T-helper 1 cell treated with Interleukin-12 subunit alpha and Interleukin-12 subunit beta and Interleukin-4 antibody, amounts not matched to agents 30 μg/mL and 1 μg/mL, for 36 hours (primary cell): ENCODE results near the gene RAP1GAP2.
A peak's percentile ranks its signal among the peaks of the same experiment; 100 is the strongest.

Experiments
- H3K27ac Mint-ChIP-seq: one replicate; pipeline ENCODE4 v1.8.0; 2021; ENCODE audit warnings: mild to moderate bottlenecking, mixed read lengths
- H3K27me3 Mint-ChIP-seq: one replicate; pipeline ENCODE4 v1.8.0; 2021; ENCODE audit warnings: low read depth, mixed read lengths
- H3K36me3 Mint-ChIP-seq: one replicate; pipeline ENCODE4 v1.8.0; 2021; ENCODE audit warnings: low read depth, mixed read lengths
- H3K4me1 Mint-ChIP-seq: one replicate; pipeline ENCODE4 v1.8.0; 2021; ENCODE audit warnings: low read depth, mixed read lengths
- H3K4me3 Mint-ChIP-seq: one replicate; pipeline ENCODE4 v1.8.0; 2021; ENCODE audit warnings: mild to moderate bottlenecking, moderate library complexity, mixed read lengths
- H3K9me3 Mint-ChIP-seq: one replicate; pipeline ENCODE4 v1.8.0; 2021; ENCODE audit warnings: mixed read lengths

The RAP1GAP2 gene

GRCh38 chr17:2844416-2844815 lies 48.2 kb downstream of the RAP1GAP2 start:
- Mint-ChIP-seq H3K27me3 (peaks cover 10% of the 10 kb centered on the region), H3K27ac (no peak overlapping the region), H3K4me1 (peaks cover 11% of the 10 kb centered on the region), H3K36me3 (no peaks in the 10 kb centered on the region), H3K4me3 (no peak overlapping the region), H3K9me3 (no peaks in the 10 kb centered on the region)

DNA sequence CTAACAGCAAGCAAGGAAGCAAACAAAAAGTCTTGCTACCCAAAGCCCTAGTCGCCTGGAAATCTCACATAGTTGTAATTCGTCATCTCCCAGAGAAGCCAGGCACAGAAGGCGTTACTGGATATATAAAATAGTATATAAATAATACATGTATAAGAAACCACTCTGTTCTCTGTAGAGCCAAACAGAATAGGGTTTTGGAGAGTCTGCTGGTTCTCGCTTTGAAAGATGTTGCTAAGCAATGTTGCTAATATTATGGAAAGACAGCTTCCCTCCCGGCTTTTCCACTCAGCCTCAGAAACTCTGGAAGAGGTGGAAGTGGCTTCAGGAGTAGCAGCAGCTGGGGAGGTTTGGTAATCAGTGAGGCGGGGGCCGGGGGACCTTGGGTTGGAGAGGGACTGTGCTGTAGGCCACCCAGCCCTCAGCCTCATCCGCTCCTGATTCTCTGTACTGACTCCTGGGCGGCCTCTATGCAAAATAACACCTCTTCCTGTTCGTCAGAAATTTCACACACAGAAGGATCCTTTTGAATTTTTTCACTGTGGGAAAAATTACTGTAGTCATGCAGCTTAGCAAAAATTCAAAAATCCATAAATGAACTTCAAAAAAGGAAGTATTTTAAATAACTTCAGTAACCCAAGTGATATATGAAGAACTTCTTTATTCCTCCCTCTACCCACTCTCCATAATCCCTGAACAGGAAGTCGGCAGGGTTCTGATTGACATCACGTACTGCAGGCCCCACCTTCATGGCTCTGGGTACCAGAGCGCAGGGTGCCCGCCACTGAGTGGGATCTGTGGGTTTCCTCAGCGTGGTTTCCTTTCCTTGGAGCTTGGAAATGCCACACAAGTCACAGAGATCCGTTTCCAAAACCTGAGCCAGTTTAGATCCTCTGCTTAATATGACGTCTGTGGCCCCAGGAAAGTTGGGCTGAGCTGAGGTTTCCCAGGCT lies 51.4 kb downstream of the RAP1GAP2 start:
- Mint-ChIP-seq H3K27ac (no peak overlapping the region), H3K27me3 (peaks cover 29% of the 10 kb centered on the region), H3K4me1 (peaks cover 11% of the 10 kb centered on the region), H3K9me3 (no peaks in the 10 kb centered on the region), H3K36me3 (no peaks in the 10 kb centered on the region), H3K4me3 (no peak overlapping the region)

DNA sequence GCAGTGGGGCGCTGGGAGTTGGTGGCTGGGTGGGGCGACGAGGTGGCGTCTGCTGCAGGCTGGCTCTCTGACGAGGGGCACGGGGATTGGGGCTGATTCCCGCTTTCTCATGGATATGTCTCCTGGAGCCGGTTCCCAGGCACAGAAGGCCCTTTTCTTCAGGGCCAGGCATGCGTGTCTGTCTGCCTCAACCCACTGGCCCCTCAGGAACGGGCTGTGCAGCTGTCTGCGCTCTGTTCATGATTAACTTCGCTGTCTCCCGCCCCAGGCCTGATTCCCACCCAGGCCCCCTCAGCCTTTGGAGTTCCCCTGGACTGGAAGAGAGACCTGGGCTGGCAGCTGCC lies 53.1 kb downstream of the RAP1GAP2 start:
- no peak overlapping the region for H3K4me3 Mint-ChIP-seq
- peaks cover 31% of the 10 kb centered on the region for H3K27me3 Mint-ChIP-seq
- no peaks in the 10 kb centered on the region for H3K36me3 Mint-ChIP-seq
- H3K27ac Mint-ChIP-seq = no peak overlapping the region
- no peaks in the 10 kb centered on the region for H3K9me3 Mint-ChIP-seq
- peaks cover 11% of the 10 kb centered on the region for H3K4me1 Mint-ChIP-seq

DNA sequence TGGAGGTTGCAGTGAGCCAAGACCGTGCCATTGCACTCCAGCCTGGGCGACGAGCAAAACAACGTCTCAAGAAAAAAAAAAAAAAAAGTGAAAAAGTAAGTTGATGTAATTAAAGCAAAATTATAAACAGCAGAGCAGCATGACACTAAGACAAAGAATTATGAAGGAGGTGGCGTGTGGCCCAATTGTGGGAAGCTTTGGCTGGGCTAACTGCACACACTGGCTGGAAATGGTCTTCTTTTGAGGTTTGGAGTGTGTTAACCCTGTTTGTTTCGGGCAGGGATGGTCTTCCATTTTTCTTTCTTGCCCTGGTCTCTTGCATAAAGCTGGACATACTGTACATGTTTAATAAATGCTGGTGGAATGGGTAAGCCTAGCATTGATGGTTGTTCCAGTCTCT lies 54.8 kb downstream of the RAP1GAP2 start:
- Mint-ChIP-seq H3K4me3 (no peak overlapping the region), H3K27ac (no peak overlapping the region), H3K4me1 (peaks cover 19% of the 10 kb centered on the region), H3K9me3 (no peaks in the 10 kb centered on the region), H3K27me3 (peaks cover 44% of the 10 kb centered on the region), H3K36me3 (no peaks in the 10 kb centered on the region)

- peaks cover 19% of the 10 kb centered on the region for H3K4me1 Mint-ChIP-seq
These were observed 55.4 kb downstream of the RAP1GAP2 start for GRCh38 chr17:2851615-2852014.

DNA sequence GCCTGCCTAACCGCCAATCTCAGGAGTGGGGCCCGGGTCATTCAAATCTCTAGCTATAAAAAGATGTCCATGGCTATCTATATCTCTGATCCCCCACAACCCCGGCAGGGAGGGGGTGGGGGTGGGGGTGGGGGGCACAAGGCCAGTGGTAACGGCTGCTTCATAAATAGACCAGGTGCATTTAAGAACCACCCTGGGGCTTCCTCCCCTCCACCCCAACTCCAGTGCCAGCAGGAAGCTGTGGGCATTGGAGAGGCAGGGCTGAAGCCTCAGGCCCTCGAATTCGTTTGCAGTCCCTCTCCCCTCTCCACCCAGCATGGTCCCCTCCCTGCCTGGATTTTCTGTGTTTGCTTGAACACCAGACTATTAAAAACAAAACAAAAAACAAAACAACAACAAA lies 56.0 kb downstream of the RAP1GAP2 start:
- Mint-ChIP-seq H3K9me3 (no peaks in the 10 kb centered on the region), H3K4me1 (peaks cover 19% of the 10 kb centered on the region), H3K27me3 (peaks cover 56% of the 10 kb centered on the region), H3K27ac (no peak overlapping the region), H3K36me3 (no peaks in the 10 kb centered on the region), H3K4me3 (peak overlapping the region; percentile 4)

More at GRCh38 chr17:2851615-2852014, 55.4 kb downstream of the RAP1GAP2 start:
- Mint-ChIP-seq H3K9me3 (no peaks in the 10 kb centered on the region), H3K27me3 (peaks cover 50% of the 10 kb centered on the region), H3K27ac (no peak overlapping the region), H3K4me3 (no peak overlapping the region), H3K36me3 (no peaks in the 10 kb centered on the region)

DNA sequence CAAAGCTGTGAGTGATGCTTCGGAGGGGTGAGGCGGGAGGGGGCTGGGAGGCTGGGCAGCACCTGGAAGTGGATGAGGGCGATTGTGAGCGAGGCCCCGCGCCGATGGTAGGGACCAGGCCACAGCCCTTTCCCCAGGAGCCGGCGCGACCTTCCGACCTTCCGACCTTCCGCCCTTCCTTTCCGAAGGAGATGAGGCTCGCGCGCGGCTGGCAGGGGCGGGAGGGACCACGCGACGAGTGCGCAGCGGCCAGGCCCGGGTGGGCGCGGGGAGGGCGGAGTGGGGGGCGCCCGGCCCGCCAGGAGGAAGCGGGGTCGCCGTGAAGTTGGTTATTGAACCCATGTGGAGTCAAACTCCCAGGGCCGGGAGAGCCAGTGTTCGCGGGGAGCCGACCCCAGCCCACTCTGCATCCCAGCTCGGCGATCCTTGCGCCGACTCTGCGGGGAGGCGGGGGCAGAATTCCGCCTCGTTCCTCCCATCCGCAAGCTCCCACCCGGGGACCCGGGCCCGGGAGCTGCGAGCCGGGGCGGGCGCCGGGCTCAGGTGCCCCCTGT lies 56.6 kb downstream of the RAP1GAP2 start:
- Mint-ChIP-seq H3K4me1 (peaks cover 15% of the 10 kb centered on the region), H3K27ac (no peak overlapping the region), H3K9me3 (no peaks in the 10 kb centered on the region), H3K27me3 (peaks cover 60% of the 10 kb centered on the region), H3K4me3 (no peak overlapping the region), H3K36me3 (no peaks in the 10 kb centered on the region)

DNA sequence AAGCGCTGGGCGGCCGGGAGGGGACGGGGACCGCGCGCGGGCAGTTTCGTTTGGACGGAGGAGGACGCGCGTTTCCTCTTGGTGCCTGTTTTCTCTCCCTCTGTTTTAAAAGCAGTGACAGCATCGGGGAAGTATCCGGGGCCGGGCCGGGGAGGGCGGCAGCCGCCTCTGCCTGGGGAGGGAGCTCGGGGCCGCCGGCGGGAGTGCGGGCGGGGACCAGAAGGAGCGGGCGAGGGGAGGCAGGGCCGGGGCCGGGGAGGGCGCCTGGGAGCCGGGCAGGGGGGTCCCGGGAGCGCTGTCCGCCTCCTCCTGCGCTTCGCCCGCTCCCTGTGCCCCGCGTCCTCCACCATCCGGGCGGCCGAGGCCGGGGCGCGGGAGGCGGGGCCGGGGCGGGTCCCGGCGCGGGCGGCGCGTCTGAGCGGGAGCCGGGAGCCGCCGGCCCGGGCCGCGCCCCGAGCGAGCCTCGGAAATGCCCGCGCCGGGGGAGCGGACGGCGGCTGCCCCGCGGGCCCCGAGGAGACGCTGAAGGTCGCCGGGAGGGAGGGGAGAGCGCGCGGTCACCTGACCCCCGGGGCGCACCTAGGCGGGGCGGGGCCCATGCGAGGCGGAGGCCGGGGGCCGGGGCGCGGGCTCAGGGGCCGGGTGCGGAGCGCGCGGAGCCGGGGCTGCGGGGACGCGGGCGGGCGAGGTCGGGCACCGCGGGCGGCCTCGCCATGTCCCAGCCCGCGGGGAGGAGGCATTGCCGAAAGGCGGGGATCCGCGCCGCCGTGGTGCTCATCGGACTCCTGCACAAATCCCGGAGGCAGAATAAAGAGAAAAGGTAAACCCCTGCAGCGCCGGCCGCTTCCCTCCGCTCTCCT lies 57.3 kb downstream of the RAP1GAP2 start:
- H3K36me3 Mint-ChIP-seq = no peaks in the 10 kb centered on the region
- H3K4me1 Mint-ChIP-seq = peaks cover 11% of the 10 kb centered on the region
- no peak overlapping the region for H3K27ac Mint-ChIP-seq
- H3K27me3 Mint-ChIP-seq = peaks cover 60% of the 10 kb centered on the region
- H3K9me3 Mint-ChIP-seq = no peaks in the 10 kb centered on the region
- peak overlapping the region; percentile 76 for H3K4me3 Mint-ChIP-seq

- H3K4me1 Mint-ChIP-seq = peaks cover 7% of the 10 kb centered on the region
- H3K27ac Mint-ChIP-seq = no peak overlapping the region
- peaks cover 55% of the 10 kb centered on the region for H3K27me3 Mint-ChIP-seq
These were observed 58.2 kb downstream of the RAP1GAP2 start for GRCh38 chr17:2854143-2855055.

GRCh38 chr17:2855063-2855600 lies 58.9 kb downstream of the RAP1GAP2 start:
- Mint-ChIP-seq H3K9me3 (no peaks in the 10 kb centered on the region), H3K27ac (no peak overlapping the region), H3K27me3 (peaks cover 55% of the 10 kb centered on the region), H3K4me3 (no peak overlapping the region), H3K36me3 (no peaks in the 10 kb centered on the region), H3K4me1 (peaks cover 7% of the 10 kb centered on the region)

More at GRCh38 chr17:2854143-2855055, 58.2 kb downstream of the RAP1GAP2 start:
- Mint-ChIP-seq H3K4me3 (peak overlapping the region; percentile 76), H3K36me3 (no peaks in the 10 kb centered on the region), H3K9me3 (no peaks in the 10 kb centered on the region)

- no peak overlapping the region for H3K4me3 Mint-ChIP-seq
- H3K27ac Mint-ChIP-seq = no peak overlapping the region
- H3K27me3 Mint-ChIP-seq = peaks cover 45% of the 10 kb centered on the region
- H3K4me1 Mint-ChIP-seq = peaks cover 7% of the 10 kb centered on the region
- no peaks in the 10 kb centered on the region for H3K36me3 Mint-ChIP-seq
- H3K9me3 Mint-ChIP-seq = no peaks in the 10 kb centered on the region
These were observed 60.5 kb downstream of the RAP1GAP2 start for GRCh38 chr17:2856727-2857126.

GRCh38 chr17:2860045-2860444 lies 63.8 kb downstream of the RAP1GAP2 start:
- peaks cover 3% of the 10 kb centered on the region for H3K4me1 Mint-ChIP-seq
- H3K36me3 Mint-ChIP-seq = no peaks in the 10 kb centered on the region
- H3K4me3 Mint-ChIP-seq = no peak overlapping the region
- H3K27ac Mint-ChIP-seq = no peak overlapping the region
- H3K27me3 Mint-ChIP-seq = peaks cover 24% of the 10 kb centered on the region
- no peaks in the 10 kb centered on the region for H3K9me3 Mint-ChIP-seq

DNA sequence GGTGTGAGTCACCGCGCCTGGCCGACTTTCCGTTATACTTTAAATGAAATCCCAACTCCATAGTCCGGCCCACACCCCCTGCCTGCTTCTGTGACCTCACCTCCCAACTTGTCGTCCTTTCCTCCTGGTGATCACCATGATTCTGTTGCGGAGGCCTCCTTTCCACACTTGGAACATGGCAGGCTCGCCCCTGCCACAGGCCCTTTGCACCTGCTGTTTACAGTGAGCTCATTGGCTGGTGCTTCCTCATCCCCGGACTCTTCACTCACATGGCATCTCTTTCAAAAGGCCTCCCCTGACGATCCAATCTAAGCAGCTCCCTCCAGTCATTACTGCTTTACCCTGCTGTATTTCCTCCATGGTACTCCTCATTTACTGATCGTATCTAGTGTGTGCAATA lies 64.6 kb downstream of the RAP1GAP2 start:
- H3K9me3 Mint-ChIP-seq = no peaks in the 10 kb centered on the region
- no peak overlapping the region for H3K4me3 Mint-ChIP-seq
- no peak overlapping the region for H3K27ac Mint-ChIP-seq
- peaks cover 17% of the 10 kb centered on the region for H3K27me3 Mint-ChIP-seq
- no peaks in the 10 kb centered on the region for H3K4me1 Mint-ChIP-seq
- no peaks in the 10 kb centered on the region for H3K36me3 Mint-ChIP-seq
